Esophagus mucosa (tissue), 1 donor: ENCODE data around the gene SWAP70. TPM values are rescaled to one million over a fixed set of nuclear protein-coding genes. Genes with fewer than 3 reads are reported as not detected.
"Not testable (repeated sequence)": the region's sequence is repeated elsewhere in the genome, so short reads cannot be mapped to it uniquely, and the experiment has no call there.

ENCODE experiments used
- ATAC-seq: fragments of 200-7000 bp; cut with Tn5 transposase; one replicate; pipeline ENCODE4 v1.9.1; 2020
- total RNA-seq: library from RNA; stranded (reverse); gene quantifications from one replicate; pipeline ENCODE4 v1.2.4, GENCODE V29; 2023
- donor health status: DM: yes; HTN: yes; CAD: no.

SWAP70 gene
- total RNA-seq, 1 donor from 2014 or later = 13.5 TPM

- peak; percentile 47 for ATAC-seq
Measured at GRCh38 chr11:9693801-9694553, 30.1 kb downstream of the SWAP70 start.

GRCh38 chr11:9695228-9695627 is 31.4 kb downstream of the SWAP70 start:
- ATAC-seq = not testable (repeated sequence)

- no peak for ATAC-seq
Measured at GRCh38 chr11:9697766-9698165, 33.9 kb downstream of the SWAP70 start.

DNA sequence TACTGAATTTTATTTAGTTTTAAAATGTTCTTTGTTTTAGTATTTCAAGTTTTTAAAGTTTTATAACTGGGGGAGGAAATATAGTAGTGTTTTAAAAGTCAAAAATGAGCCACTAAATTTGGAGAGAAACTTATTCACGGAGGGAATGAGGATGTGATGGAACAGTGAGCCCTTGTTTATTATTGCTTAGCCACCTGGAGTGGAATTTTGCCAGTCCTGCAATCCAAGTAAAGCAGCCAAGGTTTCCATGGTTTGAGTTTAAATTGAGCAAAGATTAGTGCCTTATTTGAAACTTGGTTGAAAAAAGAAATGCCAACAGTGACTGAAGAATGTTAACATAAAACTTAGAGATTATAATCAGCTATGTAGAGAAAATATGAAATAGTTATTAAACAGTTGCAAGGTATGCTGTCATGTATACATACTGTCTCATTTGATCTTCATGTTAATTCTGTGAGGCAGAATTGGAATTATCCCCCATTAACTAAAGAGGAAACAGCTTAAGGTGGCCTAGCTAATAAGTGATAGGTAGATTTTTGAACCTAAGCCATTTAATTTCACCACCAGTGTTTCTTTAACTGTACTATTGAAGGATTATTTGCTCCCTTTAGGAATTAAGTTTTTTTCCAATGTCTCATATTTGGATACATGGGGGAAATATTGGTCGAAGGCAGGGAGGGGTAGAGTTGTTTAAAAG is 36.4 kb downstream of the SWAP70 start:
- no peak for ATAC-seq

DNA sequence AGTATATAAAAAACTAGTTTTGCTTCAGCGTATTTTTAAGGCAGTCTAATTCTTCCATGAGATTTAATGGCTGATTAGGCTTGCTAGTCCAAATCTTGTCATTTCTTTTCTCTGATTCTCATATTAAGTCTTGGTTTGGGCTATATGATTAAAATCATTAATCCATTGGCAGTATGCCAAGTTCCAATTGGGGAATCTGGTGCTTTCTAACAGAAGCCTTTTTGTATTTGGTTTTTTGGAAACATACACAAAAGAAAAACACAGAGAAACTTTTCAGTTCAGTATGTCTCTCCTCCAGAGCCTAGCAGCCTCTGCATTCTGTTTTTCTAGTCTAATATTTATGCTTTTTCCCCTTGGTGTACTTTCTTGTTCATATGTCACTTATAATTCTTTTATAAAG is 37.9 kb downstream of the SWAP70 start:
- no peak for ATAC-seq

- no peak for ATAC-seq
Measured at GRCh38 chr11:9703280-9703679, 39.4 kb downstream of the SWAP70 start.

DNA sequence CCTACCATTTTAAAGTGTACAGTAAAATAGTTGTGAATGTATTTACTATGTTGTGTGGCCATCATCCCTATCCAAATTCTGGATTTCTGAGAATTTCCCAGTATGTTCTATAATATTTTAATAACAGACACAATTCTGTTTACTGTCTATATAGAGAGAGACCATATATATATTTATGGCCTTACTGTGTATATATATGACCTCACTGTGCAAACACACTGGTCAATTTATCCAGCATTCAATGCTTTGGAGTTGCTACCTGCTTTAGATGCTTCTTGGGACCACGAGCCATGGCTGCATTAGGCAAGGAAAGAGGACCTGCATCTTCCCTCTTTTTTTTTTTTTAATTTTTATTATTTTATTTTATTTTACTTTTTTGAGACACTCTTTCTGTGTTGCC is 40.2 kb downstream of the SWAP70 start:
- no peak for ATAC-seq

DNA sequence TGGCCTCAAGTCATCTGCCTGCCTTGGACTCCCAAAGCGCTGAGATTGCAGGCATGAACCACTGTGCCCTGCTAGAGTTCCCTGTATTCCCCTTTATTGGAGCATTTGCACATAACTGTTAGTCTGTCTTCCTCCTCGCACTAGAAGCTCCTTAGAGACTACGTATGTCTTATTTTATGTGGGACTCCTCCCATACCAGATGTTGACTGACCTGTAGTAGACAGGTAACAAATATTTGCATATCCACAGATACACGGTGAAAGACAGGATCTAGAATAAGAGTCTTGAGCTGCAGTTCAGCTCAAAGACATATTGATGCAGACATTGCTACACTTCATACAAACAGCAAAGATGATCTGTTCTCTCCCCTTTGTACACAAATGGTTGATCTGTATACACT is 40.7 kb downstream of the SWAP70 start:
- no peak for ATAC-seq

GRCh38 chr11:9705361-9705760 is 41.5 kb downstream of the SWAP70 start:
- ATAC-seq = not testable (repeated sequence)

GRCh38 chr11:9708544-9708943 is 44.7 kb downstream of the SWAP70 start:
- ATAC-seq = peak; percentile 29

DNA sequence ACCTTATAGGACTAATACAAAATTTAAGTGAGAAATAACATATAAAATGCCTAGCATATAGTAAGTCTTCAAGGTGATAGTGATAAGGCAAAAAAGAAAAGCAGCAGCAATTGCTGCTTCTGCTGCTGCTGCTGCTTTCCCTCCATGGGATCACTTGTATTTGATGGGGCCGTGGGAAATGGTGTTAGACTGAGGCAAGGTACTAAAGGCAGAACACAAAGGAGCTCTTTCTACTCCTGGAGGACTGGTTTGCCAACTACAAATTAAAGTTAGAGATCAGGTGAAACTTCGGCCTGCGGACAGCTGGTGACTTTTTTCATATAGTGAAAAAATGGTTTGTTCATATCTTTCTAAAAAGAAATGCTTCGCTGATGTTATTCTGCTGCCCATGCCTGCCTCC is 46.3 kb downstream of the SWAP70 start:
- ATAC-seq = no peak

DNA sequence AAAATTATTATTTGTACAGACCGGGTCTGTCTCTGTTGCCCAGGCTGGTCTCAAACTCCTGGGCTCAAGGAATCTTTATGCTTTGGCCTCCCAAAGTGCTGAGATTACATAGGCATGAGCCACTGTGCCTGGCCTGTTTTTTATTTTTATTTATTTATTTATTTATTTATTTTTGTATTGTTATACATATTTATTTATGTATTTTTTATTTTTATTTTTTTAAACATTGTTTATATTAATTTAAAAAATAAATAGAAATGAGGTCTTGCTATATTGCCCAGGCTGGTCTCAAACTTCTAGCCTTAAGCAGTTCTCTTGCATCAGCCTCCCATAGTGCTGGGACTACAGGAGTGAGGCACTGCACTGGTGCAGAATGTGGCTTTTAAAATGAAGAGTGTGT is 47.0 kb downstream of the SWAP70 start:
- no peak for ATAC-seq

DNA sequence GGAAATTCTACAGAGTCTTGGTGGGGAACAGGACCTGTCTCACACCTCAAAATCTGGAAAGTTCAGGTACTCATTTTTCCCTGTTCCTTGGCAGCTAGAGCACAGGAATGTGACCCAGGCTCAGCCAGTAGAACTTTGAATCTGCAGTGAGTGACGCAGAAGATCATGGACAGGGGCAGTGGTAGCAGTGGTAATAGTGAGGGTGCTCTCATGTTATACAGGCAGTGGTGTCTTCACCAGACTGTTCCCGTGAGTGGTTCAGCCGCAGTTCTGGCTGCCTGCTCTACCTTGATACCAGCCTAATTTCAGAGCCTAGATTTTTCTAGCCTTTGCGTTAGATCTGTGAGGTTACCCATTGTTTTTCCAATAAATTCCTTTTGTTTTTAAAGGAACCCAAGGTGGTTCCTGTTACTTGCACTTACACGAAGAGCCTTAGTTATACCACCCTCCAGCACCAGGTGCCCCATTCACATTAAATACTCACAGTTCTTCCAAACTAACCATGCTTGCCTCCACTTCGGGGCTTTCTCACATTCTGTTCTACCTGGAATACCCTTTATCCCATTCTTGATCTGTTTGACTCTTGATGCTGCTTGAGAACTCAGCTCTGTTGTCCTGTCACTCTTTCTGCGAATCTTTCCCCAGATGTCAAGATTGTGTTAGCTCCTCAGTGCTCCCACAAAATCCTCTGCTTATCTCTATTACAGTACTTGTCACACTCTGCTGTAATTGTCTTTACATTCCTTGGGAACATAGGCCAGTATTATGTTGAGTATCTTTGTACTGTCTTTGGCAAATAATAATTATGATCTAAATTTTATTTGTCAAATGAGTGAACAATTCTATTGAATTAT is 47.8 kb downstream of the SWAP70 start:
- no peak for ATAC-seq

DNA sequence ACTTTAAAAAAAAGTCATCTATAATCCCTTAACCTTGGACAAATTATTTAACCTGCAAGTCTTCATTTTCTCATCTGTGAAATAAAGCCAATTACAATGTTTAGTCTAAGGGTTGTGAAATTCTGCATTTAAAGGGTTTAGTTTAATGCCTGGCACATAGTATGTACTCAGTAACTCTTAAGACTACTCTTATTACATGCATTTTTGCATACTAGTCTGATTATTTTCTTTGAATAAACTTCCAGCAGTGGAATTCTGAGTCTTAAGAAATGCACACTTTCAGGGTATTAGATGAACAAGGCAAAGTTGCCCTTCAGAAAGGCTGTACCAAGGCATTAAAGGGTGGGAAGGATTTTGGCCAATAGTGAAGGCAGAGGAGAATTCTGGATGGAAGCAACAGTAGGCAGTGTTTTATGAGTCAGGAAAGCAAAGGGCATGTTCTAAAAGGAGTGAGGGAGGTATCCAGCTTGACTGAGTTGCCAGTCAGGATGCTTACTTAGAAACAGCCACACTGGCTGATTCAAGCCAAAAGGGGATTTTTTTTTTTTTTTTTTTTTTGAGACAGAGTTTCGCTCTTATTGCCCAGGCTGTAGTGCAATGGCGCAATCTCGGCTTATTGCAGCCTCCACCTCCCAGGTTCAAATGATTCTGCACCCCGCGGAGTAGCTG is 50.5 kb downstream of the SWAP70 start:
- peak; percentile 35 for ATAC-seq

DNA sequence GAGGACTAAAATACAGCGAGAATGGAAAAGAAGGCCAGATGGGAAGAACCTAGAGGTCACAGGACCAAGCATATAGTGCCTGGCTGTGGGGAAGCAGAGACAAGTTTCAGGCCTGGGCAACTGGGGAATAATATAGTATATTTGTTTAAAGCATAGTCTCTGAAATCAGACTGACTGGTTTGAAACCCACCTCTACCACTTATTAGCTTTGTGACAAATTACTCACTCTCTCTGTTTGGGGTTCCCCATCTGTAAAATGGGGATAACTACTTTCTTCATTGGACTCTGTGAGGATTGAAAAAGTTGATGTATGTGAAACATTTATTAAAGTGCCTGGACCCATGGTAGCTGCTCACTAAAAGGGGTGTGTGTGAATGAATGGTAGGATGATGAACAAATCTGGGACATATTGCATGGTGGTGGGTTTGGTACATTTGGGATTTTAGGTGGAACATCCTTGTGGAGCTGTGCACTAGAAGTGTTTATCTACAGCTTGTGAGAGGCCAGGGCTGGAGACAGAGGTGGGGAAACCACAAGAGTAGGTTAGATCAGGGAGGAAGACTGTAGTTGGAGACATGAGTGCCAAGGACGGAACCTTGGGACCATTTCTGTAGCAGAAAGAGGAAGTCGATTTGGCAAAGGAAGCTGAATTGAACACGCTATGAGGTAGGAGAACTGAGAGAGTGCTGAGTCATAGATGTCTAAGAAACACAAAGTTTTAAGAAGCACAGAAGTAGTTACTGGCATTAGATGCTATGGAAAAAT is 52.6 kb downstream of the SWAP70 start:
- peak; percentile 76 for ATAC-seq

GRCh38 chr11:9717040-9717357 is 53.1 kb downstream of the SWAP70 start:
- no peak for ATAC-seq

- no peak for ATAC-seq
Measured at GRCh38 chr11:9717719-9718118, 53.8 kb downstream of the SWAP70 start.

GRCh38 chr11:9718147-9718546 is 54.3 kb downstream of the SWAP70 start:
- no peak for ATAC-seq

- ATAC-seq = peak; percentile 11
Measured at GRCh38 chr11:9719566-9720289, 55.9 kb downstream of the SWAP70 start.

GRCh38 chr11:9720290-9720630 is 56.4 kb downstream of the SWAP70 start:
- peak; percentile 37 for ATAC-seq

- no peak for ATAC-seq
Measured at GRCh38 chr11:9722023-9722422, 58.1 kb downstream of the SWAP70 start.

DNA sequence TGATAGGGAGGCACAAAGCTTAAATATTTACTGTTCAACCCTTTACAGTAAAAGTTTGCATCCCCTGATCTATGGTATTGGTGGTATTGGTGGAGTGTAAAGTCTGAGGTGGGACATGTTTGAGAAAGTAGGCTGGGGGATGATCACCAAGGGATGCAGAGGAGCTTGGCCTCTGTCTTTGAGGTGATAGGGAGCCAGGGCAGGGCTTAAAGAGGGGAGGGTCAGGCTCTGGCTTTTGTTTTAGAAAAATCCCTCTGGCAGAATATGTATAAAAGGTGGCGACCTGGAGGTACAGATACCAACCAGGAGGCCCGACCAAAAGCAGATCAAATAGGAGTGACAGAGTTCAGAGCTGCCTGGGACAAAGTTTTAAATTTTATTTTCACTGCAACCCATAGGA is 59.0 kb downstream of the SWAP70 start:
- ATAC-seq = no peak
